Transverse colon (tissue), 4 donors: ENCODE data around the gene AP2A1. TPM values are rescaled to one million over a fixed set of nuclear protein-coding genes. Genes with fewer than 3 reads are reported as not detected.

Experiments used
- DNase-seq: peaks from one replicate; pipeline ENCODE4 v3.0.0-alpha.2; 2019
- H3K27ac ChIP-seq, 4 donors: fragments of 200-600 bp; sonication (generic); 2 replicates each; pipeline ENCODE4 v1.5.1; 2016 to 2018; ENCODE audit warnings: inconsistent platforms in 4 of 4
- H3K27me3 ChIP-seq: fragments of 200-600 bp; sonication (generic); 2 replicates; pipeline ENCODE4 v1.5.1; 2017; ENCODE audit warnings: inconsistent platforms
- H3K36me3 ChIP-seq, 4 donors: fragments of 200-600 bp; sonication (generic); 2 replicates each; pipeline ENCODE4 v1.5.1; 2017 to 2019; ENCODE audit warnings: inconsistent platforms in 4 of 4
- H3K4me1 ChIP-seq, 4 donors: fragments of 200-600 bp; sonication (generic); 2 replicates each; pipeline ENCODE4 v1.5.1; 2017 to 2020; ENCODE audit warnings: inconsistent platforms in 4 of 4
- H3K4me3 ChIP-seq, 4 donors: fragments of 200-600 bp; sonication (generic); 1 replicate in 1 of 4; 2 replicates in 3 of 4; pipeline versions ENCODE4 v1.5.1 to v1.6.1; 2017 to 2019; ENCODE audit warnings: inconsistent platforms in 4 of 4
- H3K9me3 ChIP-seq, 2 donors: fragments of 200-600 bp; sonication (generic); 2 replicates each; pipeline ENCODE4 v1.5.1; 2017 to 2019; ENCODE audit warnings: inconsistent platforms in 2 of 2
- EP300 ChIP-seq: sonication (generic); formaldehyde crosslinking; IDR thresholded peaks from one replicate; pipeline ENCODE4 v1.6.1; 2017; ENCODE audit warnings: antibody characterized with exemption, low read depth
- POLR2A ChIP-seq: fragments of 450-650 bp; IDR thresholded peaks from one replicate; pipeline ENCODE4 v1.6.1; 2016; ENCODE audit warnings: antibody characterized with exemption, mild to moderate bottlenecking, moderate library complexity
- POLR2AphosphoS5 ChIP-seq, 3 donors: sonication (generic); formaldehyde crosslinking; IDR thresholded peaks; one replicate each; pipeline ENCODE4 v1.6.1; 2016; ENCODE audit warnings: antibody characterized with exemption in 3 of 3
- WGBS, 2 donors: methylation state at CpG; one replicate each; pipeline ENCODE4 v1.1.5; 2018; ENCODE audit warnings: low coverage in 1 of 2; 5-methylcytosine and 5-hydroxymethylcytosine counted together
- in situ Hi-C, 4 donors: fragments of 200-750 bp; cut with MboI; loops; one replicate each; pipeline versions ENCODE4 v1.15.0 to v1.15.1; 2017; ENCODE audit warnings: low sequenced_read_pairs in 3 of 4, low pct_ligation_motif_present in 1 of 4, low pct_unique_long_range_greater_than_20kb in 1 of 4
- intact Hi-C: fragments of 100-400 bp; cut with DNase I; formaldehyde crosslinking; loops from one replicate; pipeline ENCODE4 v1.15.1; 2023; ENCODE audit warnings: low total_unique reads
- total RNA-seq, 4 donors: library from RNA; depleted of rRNA; stranded (reverse); fragments of >200 nt; gene quantifications; one replicate each; pipeline ENCODE4 v1.1.0, GENCODE V29; 2016
- TF ChIP-seq, protein P1 (sequence below), 5 experiments: fragments of 200-600 bp in 3 of 5; fragments of 450-650 bp in 2 of 5; sonication (generic) in 3 of 5; IDR thresholded peaks; 1 replicate in 2 of 5; 2 replicates in 3 of 5; pipeline ENCODE4 v1.5.1; 2016 to 2017; ENCODE audit warnings: antibody characterized with exemption in 5 of 5, inconsistent platforms in 3 of 5, mild to moderate bottlenecking in 2 of 5, moderate library complexity in 1 of 5

The AP2A1 gene
- total RNA-seq, 4 donors from 2014 or later = 71.1 to 125 (median 93.0) TPM

DNA sequence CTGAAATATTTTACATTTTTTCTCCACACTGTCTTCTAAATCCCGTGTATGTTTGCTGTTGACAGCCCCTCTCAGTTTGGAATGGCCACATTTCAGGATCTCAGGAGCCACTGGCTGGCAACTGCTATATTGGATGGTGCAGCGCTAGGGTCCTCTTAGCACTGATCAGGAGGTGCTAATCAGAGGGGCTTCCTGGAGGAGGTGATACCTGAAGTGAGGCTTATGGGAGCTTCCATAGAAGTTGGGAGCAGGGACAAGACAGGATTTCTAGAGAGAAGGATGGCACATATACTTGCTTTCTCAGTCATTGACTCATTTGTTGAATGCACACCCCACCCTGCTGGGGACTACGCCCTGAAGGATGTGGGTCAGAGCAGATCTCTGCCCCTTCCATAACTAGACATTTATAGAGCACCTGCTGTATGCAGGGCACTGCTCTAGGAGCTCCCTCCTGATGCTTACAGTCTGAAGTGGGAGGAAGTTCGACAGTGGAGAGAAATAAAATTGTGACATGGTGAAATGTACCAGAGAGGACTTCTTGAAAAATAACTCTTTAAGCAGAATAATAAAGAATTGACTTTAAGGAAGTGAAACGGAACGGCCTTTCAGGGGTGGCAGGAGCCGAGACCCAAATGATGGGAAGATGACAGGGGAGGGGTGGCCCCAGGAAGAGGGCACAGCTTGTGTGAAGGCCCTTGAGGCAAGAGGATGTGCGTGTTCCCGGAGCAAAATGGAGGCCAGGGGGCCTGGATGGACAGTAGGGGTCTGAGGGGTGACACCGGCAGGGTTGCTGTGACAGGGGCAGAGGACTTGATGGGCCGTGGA lies 13.1 kb downstream of the AP2A1 start:
- no peaks in the 10 kb centered on the region for H3K9me3 ChIP-seq
- no peak overlapping the region for H3K27ac ChIP-seq
- intact Hi-C loops (no loop called here), in situ Hi-C loops (no loop called here)
- H3K36me3 ChIP-seq = peaks cover 0 to 21% (median 4%) of the 10 kb centered on the region in 4 donors
- no peaks in the 10 kb centered on the region for H3K27me3 ChIP-seq
- no peaks in the 10 kb centered on the region for H3K4me1 ChIP-seq
- H3K4me3 ChIP-seq = no peak overlapping the region
- no peak for DNase-seq
- 76% methylated on average over 8 to 11 of the region's 11 CpGs for WGBS, 2 donors
- TF ChIP-seq POLR2A (no peak), POLR2AphosphoS5 (IDR thresholded peaks at IDR 0.05) (no peak), EP300 (no peak)
- TF ChIP-seq, protein P1, sequence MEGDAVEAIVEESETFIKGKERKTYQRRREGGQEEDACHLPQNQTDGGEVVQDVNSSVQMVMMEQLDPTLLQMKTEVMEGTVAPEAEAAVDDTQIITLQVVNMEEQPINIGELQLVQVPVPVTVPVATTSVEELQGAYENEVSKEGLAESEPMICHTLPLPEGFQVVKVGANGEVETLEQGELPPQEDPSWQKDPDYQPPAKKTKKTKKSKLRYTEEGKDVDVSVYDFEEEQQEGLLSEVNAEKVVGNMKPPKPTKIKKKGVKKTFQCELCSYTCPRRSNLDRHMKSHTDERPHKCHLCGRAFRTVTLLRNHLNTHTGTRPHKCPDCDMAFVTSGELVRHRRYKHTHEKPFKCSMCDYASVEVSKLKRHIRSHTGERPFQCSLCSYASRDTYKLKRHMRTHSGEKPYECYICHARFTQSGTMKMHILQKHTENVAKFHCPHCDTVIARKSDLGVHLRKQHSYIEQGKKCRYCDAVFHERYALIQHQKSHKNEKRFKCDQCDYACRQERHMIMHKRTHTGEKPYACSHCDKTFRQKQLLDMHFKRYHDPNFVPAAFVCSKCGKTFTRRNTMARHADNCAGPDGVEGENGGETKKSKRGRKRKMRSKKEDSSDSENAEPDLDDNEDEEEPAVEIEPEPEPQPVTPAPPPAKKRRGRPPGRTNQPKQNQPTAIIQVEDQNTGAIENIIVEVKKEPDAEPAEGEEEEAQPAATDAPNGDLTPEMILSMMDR (IDR thresholded peaks at IDR 0.05) = no peak

DNA sequence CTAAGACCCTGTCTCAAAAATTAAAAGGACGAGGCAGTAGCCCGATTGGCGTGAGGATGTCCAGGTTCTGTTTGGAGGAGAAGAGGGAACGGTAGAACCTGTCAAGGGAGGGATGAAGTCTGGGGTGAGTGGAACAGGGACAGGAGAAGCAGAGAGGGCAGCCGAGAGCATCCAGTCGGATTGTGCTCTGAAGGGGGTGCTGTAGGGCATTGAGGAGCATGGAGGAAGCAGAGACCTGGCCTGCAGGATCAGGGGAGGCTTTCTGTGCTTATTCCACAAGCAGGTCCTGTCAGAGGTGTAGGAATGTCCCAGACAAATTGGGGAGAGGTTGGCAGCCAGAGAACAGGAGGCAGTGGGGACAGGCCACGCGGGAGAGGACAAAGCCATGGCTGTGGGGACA lies 14.1 kb downstream of the AP2A1 start:
- Histone ChIP-seq H3K9me3 (no peaks in the 10 kb centered on the region), H3K36me3 (peaks cover 0 to 21% (median 4%) of the 10 kb centered on the region in 4 donors), H3K27ac (no peak overlapping the region), H3K27me3 (no peaks in the 10 kb centered on the region), H3K4me3 (no peak overlapping the region), H3K4me1 (no peaks in the 10 kb centered on the region)
- 87 to 100% methylated on average over 2 to 8 of the region's 8 CpGs for WGBS, 2 donors
- TF ChIP-seq POLR2A (no peak), POLR2AphosphoS5 (IDR thresholded peaks at IDR 0.05) (no peak), EP300 (no peak)
- TF ChIP-seq, protein P1 (IDR thresholded peaks at IDR 0.05) = no peak
- no peak for DNase-seq
- intact Hi-C loops (no loop called here), in situ Hi-C loops (no loop called here)

DNA sequence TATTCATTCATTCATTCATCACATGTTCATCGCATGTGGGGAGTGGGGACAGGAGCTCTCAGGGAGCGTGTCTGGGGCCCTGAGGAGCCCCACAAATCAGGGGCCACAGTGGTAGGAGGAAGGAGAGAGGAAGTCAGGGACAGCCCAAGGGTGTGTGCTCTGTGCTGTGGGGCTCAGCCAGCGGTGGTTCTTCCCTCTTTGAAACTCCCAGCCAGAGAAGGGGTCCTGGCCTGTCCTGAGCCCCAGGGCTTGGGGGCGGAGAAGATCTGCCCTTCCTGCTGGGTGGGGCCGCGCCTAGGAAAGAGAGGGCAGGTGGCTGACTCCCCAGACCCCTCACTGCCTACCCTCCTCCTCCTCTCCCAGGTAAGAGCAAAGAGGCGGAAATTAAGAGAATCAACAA lies 14.6 kb downstream of the AP2A1 start:
- Histone ChIP-seq H3K4me3 (no peak overlapping the region), H3K9me3 (no peaks in the 10 kb centered on the region), H3K4me1 (peaks cover 0 to 3% (median 0%) of the 10 kb centered on the region in 4 donors), H3K27ac (no peak overlapping the region), H3K36me3 (peaks cover 0 to 21% (median 4%) of the 10 kb centered on the region in 4 donors), H3K27me3 (no peaks in the 10 kb centered on the region)
- intact Hi-C loops = no loop called here
- in situ Hi-C loops = no loop called here
- DNase-seq = no peak
- 60 to 91% methylated on average over 1 to 7 of the region's 7 CpGs for WGBS, 2 donors
- TF ChIP-seq POLR2AphosphoS5 (IDR thresholded peaks at IDR 0.05) = no peak
- TF ChIP-seq, protein P1 (IDR thresholded peaks at IDR 0.05) = no peak
- TF ChIP-seq EP300 = no peak
- TF ChIP-seq POLR2A = no peak

DNA sequence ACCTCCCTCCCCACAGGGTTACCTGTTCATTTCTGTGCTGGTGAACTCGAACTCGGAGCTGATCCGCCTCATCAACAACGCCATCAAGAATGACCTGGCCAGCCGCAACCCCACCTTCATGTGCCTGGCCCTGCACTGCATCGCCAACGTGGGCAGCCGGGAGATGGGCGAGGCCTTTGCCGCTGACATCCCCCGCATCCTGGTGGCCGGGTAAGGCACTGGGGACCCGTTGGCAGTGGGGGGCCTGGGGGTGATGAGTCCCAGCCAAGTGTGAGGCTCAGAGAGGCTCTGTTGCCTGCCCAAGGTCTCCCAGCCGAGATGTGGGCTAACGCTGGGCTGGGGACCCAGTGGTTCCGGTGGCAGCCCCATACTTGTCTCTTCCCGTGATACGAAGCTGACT lies 15.7 kb downstream of the AP2A1 start:
- H3K27ac ChIP-seq = no peak overlapping the region
- peaks cover 0 to 21% (median 4%) of the 10 kb centered on the region in 4 donors for H3K36me3 ChIP-seq
- intact Hi-C loops (no loop called here), in situ Hi-C loops (no loop called here)
- no peak for TF ChIP-seq POLR2AphosphoS5 (IDR thresholded peaks at IDR 0.05)
- no peak for TF ChIP-seq POLR2A
- TF ChIP-seq, protein P1 (IDR thresholded peaks at IDR 0.05) = no peak
- TF ChIP-seq EP300 = no peak
- DNase-seq = no peak
- 97% methylated on average over 18 of the region's 18 CpGs; no CpG with 5 or more reads in 1 of the 2 donors for WGBS, 2 donors
- no peaks in the 10 kb centered on the region for H3K27me3 ChIP-seq
- no peaks in the 10 kb centered on the region for H3K9me3 ChIP-seq
- H3K4me3 ChIP-seq = no peak overlapping the region
- peaks cover 0 to 5% (median 0%) of the 10 kb centered on the region in 4 donors for H3K4me1 ChIP-seq
